HFF-Myc (cell line): ENCODE measurements around the gene TMOD2.

Experiments
- DNase-seq: peaks from one replicate; pipeline ENCODE4 v3.0.0-alpha.2; 2011; ENCODE audit warnings: low read depth; ENCODE audit errors: extremely low read depth
- H3K4me3 ChIP-seq: replicated peaks from 2 replicates; pipeline ENCODE4 v1.5.1; 2011; ENCODE audit warnings: low read depth, mild to moderate bottlenecking, control low read depth, low read length
- CTCF ChIP-seq: IDR thresholded peaks from 2 replicates; pipeline ENCODE4 v1.5.1; 2012; ENCODE audit warnings: mild to moderate bottlenecking, low read depth, low read length, control low read depth; ENCODE audit errors: missing control alignments

The TMOD2 gene

DNA sequence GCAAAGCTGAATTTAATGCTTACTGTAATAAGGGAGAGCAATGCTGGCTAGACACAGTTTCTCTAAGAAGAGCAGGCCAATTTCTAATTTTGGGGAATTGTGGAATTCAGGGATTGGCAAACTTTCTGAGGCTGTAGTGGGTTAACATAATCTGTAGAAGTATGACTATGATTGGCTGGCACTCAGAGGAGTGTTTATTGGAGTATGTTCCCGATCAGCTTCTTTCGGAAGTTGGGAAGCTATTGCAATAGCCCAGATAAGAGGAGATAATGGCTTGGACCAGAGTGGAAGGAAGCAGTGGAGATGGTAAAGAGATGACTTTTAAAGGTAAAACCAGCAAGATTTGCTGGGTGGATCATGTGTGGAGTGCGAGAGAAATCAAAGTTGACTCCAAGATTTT is 97.4 kb downstream of the TMOD2 start:
- TF ChIP-seq CTCF: no peak
- no peak overlapping the region for H3K4me3 ChIP-seq
- DNase-seq: no peak

- no peak for TF ChIP-seq CTCF
- no peak for DNase-seq
These were observed 98.5 kb downstream of the TMOD2 start for GRCh38 chr15:51849860-51850259.

DNA sequence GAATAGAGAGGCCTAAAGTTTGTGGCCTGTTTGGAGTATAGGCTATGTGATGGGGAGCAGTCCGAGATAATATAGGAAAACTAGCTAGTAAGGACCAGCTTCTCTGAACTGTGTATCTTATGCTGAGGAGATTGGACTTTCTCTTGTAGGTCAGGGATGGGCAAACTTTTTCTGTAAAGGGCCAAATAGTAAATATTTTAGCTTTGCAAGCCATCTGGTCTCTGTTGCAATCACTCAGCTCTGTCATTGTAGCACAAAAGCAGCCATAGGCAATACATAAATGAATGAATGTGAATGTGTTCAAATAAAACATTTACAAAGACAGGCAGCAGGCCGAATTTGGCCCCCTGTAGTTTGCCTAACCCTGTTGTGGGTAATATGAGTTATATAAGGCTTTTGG is 102.6 kb downstream of the TMOD2 start:
- no peak overlapping the region for H3K4me3 ChIP-seq
- TF ChIP-seq CTCF: no peak
- DNase-seq: no peak

More at GRCh38 chr15:51849860-51850259, 98.5 kb downstream of the TMOD2 start:
- no peak overlapping the region for H3K4me3 ChIP-seq

- DNase-seq: no peak
- H3K4me3 ChIP-seq: no peak overlapping the region
- TF ChIP-seq CTCF: no peak
These were observed 104.2 kb downstream of the TMOD2 start for GRCh38 chr15:51855612-51856011.

GRCh38 chr15:51856714-51857380 is 105.5 kb downstream of the TMOD2 start:
- no peak for DNase-seq
- TF ChIP-seq CTCF: no peak
- no peak overlapping the region for H3K4me3 ChIP-seq

DNA sequence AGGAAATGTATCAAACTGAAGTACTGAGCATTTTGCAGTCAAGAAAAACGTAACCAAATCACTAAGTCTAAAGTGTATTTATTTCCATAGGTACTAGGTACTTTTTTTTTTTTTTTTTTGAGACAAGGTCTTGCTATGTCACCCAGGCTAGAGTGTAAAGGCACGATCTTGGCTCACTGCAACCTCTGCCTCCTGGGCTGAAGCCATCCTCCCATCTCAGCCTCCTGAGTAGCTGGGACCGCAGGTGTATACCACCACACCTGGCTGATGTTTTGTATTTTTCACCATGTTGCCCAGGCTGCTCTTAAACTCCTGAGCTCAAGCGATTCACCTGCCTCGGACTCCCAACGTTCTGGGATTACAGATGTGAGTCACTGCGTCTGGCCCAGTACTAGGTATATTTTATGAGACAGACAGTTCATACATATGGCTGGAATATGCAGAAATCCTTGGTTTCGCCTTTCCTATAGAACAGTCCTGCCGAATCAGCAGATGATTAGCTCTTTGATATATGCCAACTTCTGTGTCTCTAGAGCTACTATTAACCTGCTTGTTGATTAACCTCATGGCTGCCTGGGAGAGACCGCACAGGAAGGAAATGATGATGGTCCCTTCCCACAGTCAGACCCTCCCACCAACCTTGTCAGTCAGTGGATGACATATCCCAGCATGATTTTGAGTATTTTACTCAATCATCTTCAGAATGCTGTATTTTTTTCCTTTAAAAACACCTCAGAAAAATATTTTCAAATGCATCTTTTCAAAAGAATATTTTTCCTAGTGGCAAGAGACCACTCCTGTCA is 110.4 kb downstream of the TMOD2 start:
- TF ChIP-seq CTCF: no peak
- DNase-seq: no peak

GRCh38 chr15:51863131-51863530 is 111.7 kb downstream of the TMOD2 start:
- no peak overlapping the region for H3K4me3 ChIP-seq
- TF ChIP-seq CTCF: no peak
- no peak for DNase-seq

More for the DNA sequence above, 110.4 kb downstream of the TMOD2 start:
- no peak overlapping the region for H3K4me3 ChIP-seq
